DLD1 (cell line): ENCODE data around the gene AGPAT3.
"Not testable (repeated sequence)": the region's sequence is repeated elsewhere in the genome, so short reads cannot be mapped to it uniquely, and the experiment has no call there.

Experiments
- in situ Hi-C: cut with HindIII; loops from 2 replicates; pipeline ENCODE4 v1.10.0; 2017; ENCODE audit warnings: low sequenced_read_pairs

AGPAT3 gene

GRCh38 chr21:43881935-43882334 is 16.9 kb downstream of the AGPAT3 start:
- in situ Hi-C loops: no loop called here

- in situ Hi-C loops: no loop called here
Observed at GRCh38 chr21:43882952-43883545, 18.0 kb downstream of the AGPAT3 start.

- in situ Hi-C loops: no loop called here
Observed at GRCh38 chr21:43884012-43884860, 19.2 kb downstream of the AGPAT3 start.

GRCh38 chr21:43884861-43885417 is 19.9 kb downstream of the AGPAT3 start:
- in situ Hi-C loops: no loop called here

GRCh38 chr21:43885721-43886120 is 20.7 kb downstream of the AGPAT3 start:
- in situ Hi-C loops: no loop called here

- in situ Hi-C loops: no loop called here
Observed at GRCh38 chr21:43886565-43886964, 21.5 kb downstream of the AGPAT3 start.

- in situ Hi-C loops: no loop called here
Observed at GRCh38 chr21:43889069-43889468, 24.0 kb downstream of the AGPAT3 start.

GRCh38 chr21:43890042-43890441 is 25.0 kb downstream of the AGPAT3 start:
- in situ Hi-C loops: no loop called here

GRCh38 chr21:43892334-43892733 is 27.3 kb downstream of the AGPAT3 start:
- in situ Hi-C loops: no loop called here

- in situ Hi-C loops: no loop called here
Observed at GRCh38 chr21:43892984-43893535, 28.0 kb downstream of the AGPAT3 start.

GRCh38 chr21:43893536-43894205 is 28.6 kb downstream of the AGPAT3 start:
- in situ Hi-C loops: no loop called here

- in situ Hi-C loops: no loop called here
Observed at GRCh38 chr21:43894206-43894577, 29.2 kb downstream of the AGPAT3 start.

GRCh38 chr21:43895196-43895595 is 30.2 kb downstream of the AGPAT3 start:
- in situ Hi-C loops: no loop called here

- in situ Hi-C loops: not testable (repeated sequence)
Observed at GRCh38 chr21:43896696-43897299, 31.8 kb downstream of the AGPAT3 start.

GRCh38 chr21:43899307-43900077 is 34.5 kb downstream of the AGPAT3 start:
- in situ Hi-C loops: no loop called here

GRCh38 chr21:43900078-43900385 is 35.0 kb downstream of the AGPAT3 start:
- in situ Hi-C loops: no loop called here

GRCh38 chr21:43900690-43901089 is 35.7 kb downstream of the AGPAT3 start:
- in situ Hi-C loops: no loop called here

GRCh38 chr21:43902441-43902840 is 37.4 kb downstream of the AGPAT3 start:
- in situ Hi-C loops: no loop called here

- in situ Hi-C loops: no loop called here
Observed at GRCh38 chr21:43903451-43904091, 38.5 kb downstream of the AGPAT3 start.

GRCh38 chr21:43904331-43904781 is 39.3 kb downstream of the AGPAT3 start:
- in situ Hi-C loops: no loop called here
